OCI-LY3 (cell line): Measurements from ENCODE around the gene GOLGA8J.

ENCODE experiments used
- EZH2phosphoT487 ChIP-seq: fragments of 200-600 bp; shearing (Covaris generic); IDR thresholded peaks from 2 replicates; pipeline ENCODE4 v1.6.1; 2018; ENCODE audit warnings: antibody characterized with exemption, mixed run types, low read depth
- TF ChIP-seq, protein P1 (sequence below): fragments of 200-600, 300-600 bp; sonication (generic); IDR thresholded peaks from 2 replicates; pipeline ENCODE4 v1.5.1; 2014; ENCODE audit warnings: antibody characterized with exemption, low read length, low read depth

DNA sequence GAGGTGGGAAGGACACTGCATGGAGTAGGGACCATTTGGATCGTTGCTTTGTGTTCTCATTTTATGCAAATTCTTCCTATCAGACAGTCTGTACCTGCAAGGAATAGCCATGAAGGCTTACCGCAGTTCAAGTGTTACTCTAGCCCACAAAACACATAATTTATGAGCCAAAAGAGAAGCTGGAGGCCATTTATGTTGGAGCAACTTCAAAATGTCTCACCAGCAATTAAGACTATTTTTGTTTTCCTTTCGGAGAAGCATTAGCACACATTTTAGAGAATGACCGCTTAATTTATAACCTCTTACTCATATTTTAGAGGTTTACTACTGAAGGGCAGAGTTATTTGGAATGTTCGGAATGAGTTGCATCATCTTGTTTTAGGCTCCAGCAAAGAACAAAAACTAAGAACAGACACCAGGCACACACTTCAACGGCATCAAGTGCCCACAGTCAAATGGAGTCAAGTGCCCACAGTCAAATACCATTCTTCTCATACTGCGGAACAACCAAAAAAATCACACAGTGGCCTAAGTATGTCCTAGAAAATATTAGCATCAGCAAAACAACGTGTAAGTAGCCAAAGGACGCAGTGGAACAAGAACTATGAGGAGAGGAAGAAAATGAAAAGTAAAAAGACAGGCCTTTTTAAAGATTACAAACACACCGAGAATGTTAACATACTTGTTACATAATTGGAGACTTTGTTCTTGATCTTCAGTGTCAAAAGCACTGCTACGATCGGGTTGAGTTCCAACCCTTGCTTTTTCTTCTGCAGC, 17.5 kb upstream of the GOLGA8J start:
- TF ChIP-seq, protein P1, sequence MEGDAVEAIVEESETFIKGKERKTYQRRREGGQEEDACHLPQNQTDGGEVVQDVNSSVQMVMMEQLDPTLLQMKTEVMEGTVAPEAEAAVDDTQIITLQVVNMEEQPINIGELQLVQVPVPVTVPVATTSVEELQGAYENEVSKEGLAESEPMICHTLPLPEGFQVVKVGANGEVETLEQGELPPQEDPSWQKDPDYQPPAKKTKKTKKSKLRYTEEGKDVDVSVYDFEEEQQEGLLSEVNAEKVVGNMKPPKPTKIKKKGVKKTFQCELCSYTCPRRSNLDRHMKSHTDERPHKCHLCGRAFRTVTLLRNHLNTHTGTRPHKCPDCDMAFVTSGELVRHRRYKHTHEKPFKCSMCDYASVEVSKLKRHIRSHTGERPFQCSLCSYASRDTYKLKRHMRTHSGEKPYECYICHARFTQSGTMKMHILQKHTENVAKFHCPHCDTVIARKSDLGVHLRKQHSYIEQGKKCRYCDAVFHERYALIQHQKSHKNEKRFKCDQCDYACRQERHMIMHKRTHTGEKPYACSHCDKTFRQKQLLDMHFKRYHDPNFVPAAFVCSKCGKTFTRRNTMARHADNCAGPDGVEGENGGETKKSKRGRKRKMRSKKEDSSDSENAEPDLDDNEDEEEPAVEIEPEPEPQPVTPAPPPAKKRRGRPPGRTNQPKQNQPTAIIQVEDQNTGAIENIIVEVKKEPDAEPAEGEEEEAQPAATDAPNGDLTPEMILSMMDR: no peak
- TF ChIP-seq EZH2phosphoT487: no peak
